ENCODE results near the gene AP3B1.

Gene AP3B1

DNA sequence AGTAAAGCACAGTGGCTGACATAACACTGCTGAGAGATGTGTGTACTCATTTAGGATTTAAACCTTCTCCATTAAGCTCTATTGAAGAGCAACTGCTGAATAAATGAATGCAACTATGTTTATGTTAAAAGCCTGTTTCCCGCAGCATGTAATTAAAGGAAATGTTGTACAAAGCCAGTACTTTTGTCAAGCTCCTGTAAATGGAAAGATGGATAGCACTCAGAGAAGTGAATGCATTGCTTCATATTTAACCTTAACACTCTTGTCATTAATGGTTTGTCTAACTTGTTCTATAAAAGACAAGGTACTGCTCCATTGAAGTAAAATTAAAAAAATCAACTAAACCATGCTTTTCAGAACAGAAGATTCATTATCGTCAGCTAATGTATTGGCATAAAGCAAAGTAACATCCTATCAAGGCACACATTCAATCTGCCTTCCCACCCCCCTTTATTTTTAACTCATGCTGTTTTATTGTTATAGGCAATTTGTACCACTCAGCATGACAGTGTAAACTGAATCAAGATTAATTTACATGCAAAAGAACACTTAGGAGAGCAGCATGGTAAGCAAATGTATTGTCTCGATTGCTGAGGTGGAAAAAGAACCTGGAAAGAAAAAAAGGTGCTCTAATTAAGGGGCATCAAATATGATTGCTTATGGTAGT, 277.5 kb downstream of the AP3B1 start:
- H3K4me3 ChIP-seq (ENCODE audit: low read depth, low read length) = no peak overlapping the region
- no peak for DNase-seq (ENCODE audit: low read depth)
- TF ChIP-seq, protein P1, sequence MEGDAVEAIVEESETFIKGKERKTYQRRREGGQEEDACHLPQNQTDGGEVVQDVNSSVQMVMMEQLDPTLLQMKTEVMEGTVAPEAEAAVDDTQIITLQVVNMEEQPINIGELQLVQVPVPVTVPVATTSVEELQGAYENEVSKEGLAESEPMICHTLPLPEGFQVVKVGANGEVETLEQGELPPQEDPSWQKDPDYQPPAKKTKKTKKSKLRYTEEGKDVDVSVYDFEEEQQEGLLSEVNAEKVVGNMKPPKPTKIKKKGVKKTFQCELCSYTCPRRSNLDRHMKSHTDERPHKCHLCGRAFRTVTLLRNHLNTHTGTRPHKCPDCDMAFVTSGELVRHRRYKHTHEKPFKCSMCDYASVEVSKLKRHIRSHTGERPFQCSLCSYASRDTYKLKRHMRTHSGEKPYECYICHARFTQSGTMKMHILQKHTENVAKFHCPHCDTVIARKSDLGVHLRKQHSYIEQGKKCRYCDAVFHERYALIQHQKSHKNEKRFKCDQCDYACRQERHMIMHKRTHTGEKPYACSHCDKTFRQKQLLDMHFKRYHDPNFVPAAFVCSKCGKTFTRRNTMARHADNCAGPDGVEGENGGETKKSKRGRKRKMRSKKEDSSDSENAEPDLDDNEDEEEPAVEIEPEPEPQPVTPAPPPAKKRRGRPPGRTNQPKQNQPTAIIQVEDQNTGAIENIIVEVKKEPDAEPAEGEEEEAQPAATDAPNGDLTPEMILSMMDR (conservative IDR thresholded peaks at IDR 0.05; ENCODE audit: low read depth, low read length) = no peak

DNA sequence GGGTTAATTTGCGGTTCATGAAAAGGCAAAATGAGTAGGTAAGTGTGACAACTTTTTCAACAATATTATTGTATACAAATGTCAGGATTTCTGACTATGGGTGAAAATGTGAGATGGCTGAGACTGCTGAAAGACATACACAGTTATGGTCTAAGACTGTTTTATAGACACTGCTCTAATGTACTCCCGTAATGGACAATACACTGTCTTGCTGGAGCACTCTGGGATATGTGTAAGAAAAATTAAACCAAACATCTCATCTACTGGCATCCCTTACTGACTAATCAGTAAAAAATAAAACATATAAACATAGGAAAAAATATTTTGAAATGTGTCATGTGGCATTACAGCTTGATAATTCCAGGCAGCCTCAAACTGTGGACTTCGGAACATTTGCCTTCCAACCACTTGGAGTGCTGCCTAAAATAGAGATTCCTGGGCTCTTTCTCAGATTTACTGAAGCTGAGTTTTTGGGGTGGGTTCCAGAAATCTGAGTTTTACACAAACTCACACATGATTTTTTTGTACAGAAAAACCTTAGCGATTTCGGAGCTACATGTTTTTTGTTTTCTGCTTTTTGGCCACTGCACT, 284.5 kb downstream of the AP3B1 start:
- TF ChIP-seq, protein P1 (conservative IDR thresholded peaks at IDR 0.05; ENCODE audit: low read depth, low read length) = peak; percentile 31
- no peak overlapping the region for H3K4me3 ChIP-seq (ENCODE audit: low read depth, low read length)
- peak; percentile 90 for DNase-seq (ENCODE audit: low read depth)

DNA sequence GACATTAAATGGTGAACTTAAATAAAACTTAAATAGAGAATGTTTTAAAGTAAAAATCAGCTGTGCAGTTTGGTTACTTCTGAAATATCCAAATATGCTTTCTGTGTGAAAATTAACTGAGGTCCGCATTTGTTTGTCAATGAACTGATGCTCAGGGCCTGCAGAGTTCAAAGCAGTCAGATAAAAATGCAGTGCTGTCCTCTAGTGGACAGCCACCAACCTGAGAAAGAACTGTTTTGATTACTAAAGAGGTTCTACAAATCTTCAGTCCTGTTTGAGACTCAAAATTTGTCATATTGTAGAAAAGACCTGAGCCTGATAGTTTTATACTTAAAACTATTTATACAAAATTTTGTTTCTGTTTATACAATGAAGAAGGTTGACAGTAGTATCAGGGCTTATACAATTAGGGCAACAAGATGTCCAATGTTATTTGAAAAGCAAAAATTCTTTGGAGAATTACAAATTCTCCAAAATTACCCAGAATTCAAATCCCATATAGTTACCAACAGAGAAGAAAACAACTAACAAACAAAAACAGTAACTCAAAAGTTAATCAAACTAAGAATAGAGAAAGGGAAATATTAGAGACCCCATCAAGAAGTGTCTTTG, 286.0 kb downstream of the AP3B1 start:
- peak; percentile 76 for DNase-seq (ENCODE audit: low read depth)
- H3K4me3 ChIP-seq (ENCODE audit: low read depth, low read length) = no peak overlapping the region
- TF ChIP-seq, protein P1 (conservative IDR thresholded peaks at IDR 0.05; ENCODE audit: low read depth, low read length) = peak; percentile 88

DNA sequence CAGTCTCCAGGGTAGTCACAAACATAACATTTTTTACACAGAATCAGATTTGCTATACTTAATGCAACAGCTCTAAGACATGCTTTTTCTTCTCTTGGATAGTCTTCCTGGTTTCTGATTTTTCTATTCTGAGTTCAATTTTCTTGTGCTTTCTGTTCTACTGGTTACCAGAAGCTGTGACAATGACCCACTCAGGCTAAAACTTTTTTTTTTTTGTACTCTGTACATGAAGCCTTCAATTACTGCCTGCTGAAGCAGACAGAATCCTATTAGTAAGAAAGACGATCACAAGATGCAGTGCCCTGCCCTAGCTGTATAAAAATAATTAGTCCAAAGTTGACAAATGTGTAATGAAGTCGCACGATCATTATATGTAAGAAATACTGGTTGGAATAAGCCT, 287.3 kb downstream of the AP3B1 start:
- no peak for DNase-seq (ENCODE audit: low read depth)
- TF ChIP-seq, protein P1 (conservative IDR thresholded peaks at IDR 0.05; ENCODE audit: low read depth, low read length) = no peak
- no peak overlapping the region for H3K4me3 ChIP-seq (ENCODE audit: low read depth, low read length)

DNA sequence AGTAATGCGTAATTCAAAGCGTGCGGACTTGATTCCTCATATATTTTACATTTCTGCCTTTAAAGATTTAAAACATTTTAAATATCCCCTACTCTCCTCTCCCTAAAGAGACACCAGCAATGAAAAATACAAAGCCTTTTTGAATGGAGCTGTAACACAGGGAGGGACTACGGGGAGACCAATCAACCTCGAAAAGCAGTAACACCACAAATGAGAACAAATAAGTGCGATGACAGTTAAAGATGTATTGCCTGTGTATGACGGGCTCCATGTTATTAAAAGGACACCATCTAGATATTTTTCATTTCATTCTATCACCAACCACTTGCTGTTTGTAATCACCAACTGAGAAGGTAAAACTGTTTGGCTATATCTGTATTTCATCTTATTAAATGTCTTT, 288.0 kb downstream of the AP3B1 start:
- H3K4me3 ChIP-seq (ENCODE audit: low read depth, low read length) = no peak overlapping the region
- TF ChIP-seq, protein P1 (conservative IDR thresholded peaks at IDR 0.05; ENCODE audit: low read depth, low read length) = no peak
- no peak for DNase-seq (ENCODE audit: low read depth)

DNA sequence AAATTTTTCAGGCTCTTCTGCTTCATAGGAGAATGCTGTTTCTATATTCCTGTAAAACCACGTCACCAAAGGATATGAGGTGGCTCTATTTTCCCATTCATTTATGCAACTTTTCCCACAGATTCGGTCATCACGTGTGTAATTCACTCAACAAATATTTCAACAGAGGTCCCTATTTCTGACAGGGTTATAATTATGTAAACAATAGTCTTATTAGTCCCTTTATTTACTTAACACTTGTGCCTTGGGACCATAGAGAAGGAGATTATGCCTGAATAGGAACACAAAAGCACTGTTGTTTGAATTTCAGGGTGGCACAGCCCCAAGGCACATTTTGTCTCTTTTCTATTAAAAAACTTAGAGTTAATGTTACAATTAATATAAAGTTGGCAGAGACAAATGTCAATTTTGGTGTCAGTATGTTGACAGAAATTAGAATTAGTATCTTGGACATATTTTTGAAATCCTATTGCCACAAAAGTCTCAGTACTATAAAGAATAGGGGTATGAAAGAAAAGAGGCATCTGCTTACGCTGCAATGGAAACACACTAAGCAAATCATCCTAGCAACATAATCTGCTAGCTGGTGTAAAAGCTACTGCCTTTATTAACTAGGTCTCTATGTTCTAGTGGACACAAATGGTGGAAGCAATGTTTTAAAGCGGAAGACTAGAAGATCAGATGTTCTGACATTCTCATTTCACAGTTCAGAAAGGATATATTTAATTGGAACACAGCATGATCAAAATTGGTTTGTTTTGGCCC, 289.3 kb downstream of the AP3B1 start:
- peak; percentile 65 for DNase-seq (ENCODE audit: low read depth)
- TF ChIP-seq, protein P1 (conservative IDR thresholded peaks at IDR 0.05; ENCODE audit: low read depth, low read length) = no peak

More for the DNA sequence above, 289.3 kb downstream of the AP3B1 start:
- no peak overlapping the region for H3K4me3 ChIP-seq (ENCODE audit: low read depth, low read length)
